K562 (cell line): ENCODE measurements around the gene CDC37. TPM values are rescaled to one million over a fixed set of nuclear protein-coding genes. Genes with fewer than 3 reads are reported as not detected.

ENCODE experiments used
- BHLHE40 ChIP-seq: IDR thresholded peaks from 2 replicates; pipeline ENCODE4 v1.6.1; 2011; ENCODE audit warnings: low read length, improper control_type of control experiment
- C11orf30 ChIP-seq: fragments of 450-650 bp; IDR thresholded peaks from 2 replicates; pipeline ENCODE4 v1.6.1; 2016; ENCODE audit warnings: low read depth, mild to moderate bottlenecking
- FOXJ3 ChIP-seq: sonication (generic); formaldehyde crosslinking; IDR thresholded peaks from 2 replicates; pipeline ENCODE4 v1.4.0; 2020; ENCODE audit warnings: mild to moderate bottlenecking, missing genetic modification reagents
- FOXM1 ChIP-seq, 2 experiments: fragments of 450-650 bp in 1 of 2; sonication (generic) in 1 of 2; formaldehyde crosslinking in 1 of 2; IDR thresholded peaks; 2 replicates each; pipeline versions ENCODE4 v1.6.1 to v1.9.0; 2017 to 2022; ENCODE audit warnings: low read depth in 2 of 2, mild to moderate bottlenecking in 2 of 2, missing genetic modification reagents in 1 of 2, moderate library complexity in 1 of 2
- FUS ChIP-seq: fragments of 200-400 bp; formaldehyde crosslinking; optimal IDR thresholded peaks from 2 replicates; pipeline ENCODE3; 2017; ENCODE audit warnings: low read depth, low read length
- KDM5B ChIP-seq: fragments of 200-600 bp; sonication (generic); IDR thresholded peaks from 2 replicates; pipeline ENCODE4 v1.6.1; 2012; ENCODE audit warnings: low read depth, mild to moderate bottlenecking, moderate library complexity, low read length, control low read depth, inconsistent platforms; ENCODE audit not compliant: insufficient replicate concordance
- LEF1 ChIP-seq: fragments of 450-650 bp; IDR thresholded peaks from 2 replicates; pipeline ENCODE4 v1.6.1; 2016; ENCODE audit warnings: mild to moderate bottlenecking
- MAFG ChIP-seq: fragments of 450-650 bp; conservative IDR thresholded peaks from 2 replicates; pipeline ENCODE4 v1.6.1; 2016; ENCODE audit warnings: missing genetic modification characterization, missing compliant biosample characterization
- MTA3 ChIP-seq: fragments of 450-650 bp; formaldehyde crosslinking; IDR thresholded peaks from 2 replicates; pipeline ENCODE4 v1.6.1; 2017; ENCODE audit warnings: mild to moderate bottlenecking, borderline replicate concordance
- NCOA1 ChIP-seq: fragments of 450-650 bp; IDR thresholded peaks from 2 replicates; pipeline ENCODE4 v1.6.1; 2016; ENCODE audit warnings: low read depth
- RUNX1 ChIP-seq: sonication (generic); IDR thresholded peaks from 2 replicates; pipeline ENCODE4 v1.6.1; 2016; ENCODE audit warnings: antibody characterized with exemption, low read depth
- TARDBP ChIP-seq: fragments of 450-650 bp; IDR thresholded peaks from 2 replicates; pipeline ENCODE4 v1.6.1; 2016
- ZBTB17 ChIP-seq: fragments of 450-650 bp; formaldehyde crosslinking; IDR thresholded peaks from 2 replicates; pipeline ENCODE4 v1.4.0; 2020; ENCODE audit warnings: mild to moderate bottlenecking
- ZNF140 ChIP-seq: fragments of 250-450 bp; sonication (Bioruptor Pico); IDR thresholded peaks from 2 replicates; pipeline ENCODE4 v1.8.0; 2021; ENCODE audit warnings: moderate library complexity, mild to moderate bottlenecking, inconsistent platforms
- ZNF436 ChIP-seq: fragments of 250-450, 450-650 bp; sonication (Bioruptor Pico); formaldehyde crosslinking; IDR thresholded peaks from 2 replicates; pipeline ENCODE4 v1.7.0; 2020; ENCODE audit warnings: mild to moderate bottlenecking
- ZSCAN32 ChIP-seq: fragments of 450-650 bp; formaldehyde crosslinking; IDR thresholded peaks from 2 replicates; pipeline ENCODE4 v1.4.0; 2020; ENCODE audit warnings: mild to moderate bottlenecking, moderate library complexity
- polyA plus RNA-seq, 8 experiments: library from polyadenylated mRNA; depleted of rRNA in 4 of 8; stranded (reverse) in 5 of 8; unstranded in 3 of 8; fragments of >200 nt; fragmentation: Nextera tagmentation in 2 of 8; fragmentation: Illumina TruSeq in 1 of 8; extraction: Ambion mirVana in 2 of 8; extraction: Trizol in 1 of 8; gene quantifications; 2 replicates each; pipeline versions ENCODE4 v1.2.1 to v1.2.3, GENCODE V29; 2011 to 2014; ENCODE audit warnings: inconsistent platforms in 1 of 8, missing spikeins in 1 of 8
- total RNA-seq, 7 experiments: library from RNA; depleted of rRNA in 6 of 7; stranded (reverse); fragments of >200 nt in 6 of 7; fragmentation: Illumina TruSeq in 2 of 7; extraction: Trizol in 2 of 7; gene quantifications; 2 replicates each; pipeline versions ENCODE4 v1.2.1 to v1.2.3, GENCODE V29; 2011 to 2021; ENCODE audit warnings: low replicate concordance in 1 of 7
- TF ChIP-seq, protein P1 (sequence below), 3 experiments: fragments of 200-800 bp in 1 of 3; fragments of 250-450 bp in 1 of 3; fragments of 450-650 bp in 1 of 3; sonication (Bioruptor Pico) in 1 of 3; sonication (Bioruptor generic) in 1 of 3; formaldehyde crosslinking in 1 of 3; IDR thresholded peaks; 2 replicates each; pipeline versions ENCODE4 v1.6.1 to v1.8.0; 2016 to 2022; ENCODE audit warnings: mild to moderate bottlenecking in 2 of 3, missing genetic modification characterization in 2 of 3, missing compliant biosample characterization in 1 of 3, moderate library complexity in 1 of 3
- TF ChIP-seq, protein P2 (sequence below): fragments of 200-800 bp; sonication (Bioruptor generic); IDR thresholded peaks from 2 replicates; pipeline ENCODE4 v1.6.1; 2017; ENCODE audit warnings: missing genetic modification characterization, missing compliant biosample characterization
- TF ChIP-seq, protein P3 (sequence below): fragments of 250-450 bp; sonication (Bioruptor Pico); IDR thresholded peaks from 2 replicates; pipeline ENCODE4 v1.5.0; 2020; ENCODE audit warnings: mild to moderate bottlenecking, borderline replicate concordance
- TF ChIP-seq, protein P4 (sequence below): sonication (generic); formaldehyde crosslinking; IDR thresholded peaks from 2 replicates; pipeline ENCODE4 v1.8.0; 2022; ENCODE audit warnings: mild to moderate bottlenecking, missing genetic modification reagents

The CDC37 gene
- total and polyA plus RNA-seq, 9 of the 15 experiments (the other 6 are each of a cell fraction or from before 2014, with no cell fraction given): 6.6 to 538 (median 227) TPM

DNA sequence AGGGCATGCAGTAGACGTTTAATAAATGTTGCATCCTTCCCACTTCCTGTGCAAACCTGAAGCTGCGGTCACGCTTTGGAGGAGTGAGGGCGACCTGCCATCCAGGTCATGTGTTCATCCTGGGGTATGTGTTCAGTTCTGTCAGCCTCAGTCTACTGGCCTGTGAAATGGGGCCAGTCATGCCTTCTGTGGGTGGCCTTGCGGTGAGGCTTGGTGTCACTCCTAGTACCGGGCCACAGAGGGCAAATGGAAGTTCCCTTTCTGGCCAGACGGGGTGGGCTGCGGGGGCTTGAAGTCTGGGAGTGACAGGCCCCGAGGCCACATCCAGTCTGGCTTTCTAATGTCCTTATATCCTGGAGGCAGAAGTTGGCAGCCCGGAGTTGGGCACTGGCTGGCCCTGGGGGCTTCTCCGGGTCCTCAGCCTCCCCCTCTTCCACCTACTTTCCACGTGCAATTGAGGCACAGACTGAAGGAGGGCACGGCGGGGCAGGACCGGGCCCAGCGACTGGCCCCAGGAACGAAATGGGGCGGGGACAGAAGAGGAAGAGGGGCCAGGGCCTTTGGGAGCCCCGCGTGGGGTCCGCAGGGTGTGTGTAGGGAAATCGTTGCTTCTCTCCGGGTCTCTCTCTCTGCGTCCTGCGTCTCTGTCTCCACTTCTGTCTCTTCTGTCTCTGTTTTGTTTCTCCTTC is 28.1 kb upstream of the CDC37 start (continued):
- TF ChIP-seq, protein P1, sequence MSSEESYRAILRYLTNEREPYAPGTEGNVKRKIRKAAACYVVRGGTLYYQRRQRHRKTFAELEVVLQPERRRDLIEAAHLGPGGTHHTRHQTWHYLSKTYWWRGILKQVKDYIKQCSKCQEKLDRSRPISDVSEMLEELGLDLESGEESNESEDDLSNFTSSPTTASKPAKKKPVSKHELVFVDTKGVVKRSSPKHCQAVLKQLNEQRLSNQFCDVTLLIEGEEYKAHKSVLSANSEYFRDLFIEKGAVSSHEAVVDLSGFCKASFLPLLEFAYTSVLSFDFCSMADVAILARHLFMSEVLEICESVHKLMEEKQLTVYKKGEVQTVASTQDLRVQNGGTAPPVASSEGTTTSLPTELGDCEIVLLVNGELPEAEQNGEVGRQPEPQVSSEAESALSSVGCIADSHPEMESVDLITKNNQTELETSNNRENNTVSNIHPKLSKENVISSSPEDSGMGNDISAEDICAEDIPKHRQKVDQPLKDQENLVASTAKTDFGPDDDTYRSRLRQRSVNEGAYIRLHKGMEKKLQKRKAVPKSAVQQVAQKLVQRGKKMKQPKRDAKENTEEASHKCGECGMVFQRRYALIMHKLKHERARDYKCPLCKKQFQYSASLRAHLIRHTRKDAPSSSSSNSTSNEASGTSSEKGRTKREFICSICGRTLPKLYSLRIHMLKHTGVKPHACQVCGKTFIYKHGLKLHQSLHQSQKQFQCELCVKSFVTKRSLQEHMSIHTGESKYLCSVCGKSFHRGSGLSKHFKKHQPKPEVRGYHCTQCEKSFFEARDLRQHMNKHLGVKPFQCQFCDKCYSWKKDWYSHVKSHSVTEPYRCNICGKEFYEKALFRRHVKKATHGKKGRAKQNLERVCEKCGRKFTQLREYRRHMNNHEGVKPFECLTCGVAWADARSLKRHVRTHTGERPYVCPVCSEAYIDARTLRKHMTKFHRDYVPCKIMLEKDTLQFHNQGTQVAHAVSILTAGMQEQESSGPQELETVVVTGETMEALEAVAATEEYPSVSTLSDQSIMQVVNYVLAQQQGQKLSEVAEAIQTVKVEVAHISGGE (CRISPR knock-in tag; IDR thresholded peaks at IDR 0.05): 0 out of 6 replicates have a peak, but pooled peaks of 1 of the 3 experiments have one; percentile 14
- TF ChIP-seq, protein P2, sequence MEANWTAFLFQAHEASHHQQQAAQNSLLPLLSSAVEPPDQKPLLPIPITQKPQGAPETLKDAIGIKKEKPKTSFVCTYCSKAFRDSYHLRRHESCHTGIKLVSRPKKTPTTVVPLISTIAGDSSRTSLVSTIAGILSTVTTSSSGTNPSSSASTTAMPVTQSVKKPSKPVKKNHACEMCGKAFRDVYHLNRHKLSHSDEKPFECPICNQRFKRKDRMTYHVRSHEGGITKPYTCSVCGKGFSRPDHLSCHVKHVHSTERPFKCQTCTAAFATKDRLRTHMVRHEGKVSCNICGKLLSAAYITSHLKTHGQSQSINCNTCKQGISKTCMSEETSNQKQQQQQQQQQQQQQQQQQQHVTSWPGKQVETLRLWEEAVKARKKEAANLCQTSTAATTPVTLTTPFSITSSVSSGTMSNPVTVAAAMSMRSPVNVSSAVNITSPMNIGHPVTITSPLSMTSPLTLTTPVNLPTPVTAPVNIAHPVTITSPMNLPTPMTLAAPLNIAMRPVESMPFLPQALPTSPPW (CRISPR knock-in tag): no peak
- TF ChIP-seq ZNF436 (CRISPR knock-in tag) (no peak), FOXJ3 (no peak), NCOA1 (0 out of 2 replicates have a peak, but pooled peaks have one; percentile 44), MAFG (no peak), FUS (no peak), C11orf30 (no peak), ZNF140 (CRISPR knock-in tag) (no peak), FOXM1 (IDR thresholded peaks at IDR 0.05; ENCODE audit: low read depth) (peak; percentile 58; the same call in 1 of the 2 replicates), FOXM1 (CRISPR knock-in tag; IDR thresholded peaks at IDR 0.05; ENCODE audit: low read depth) (no peak), ZSCAN32 (0 out of 2 replicates have a peak, but pooled peaks have one; percentile 8), RUNX1 (no peak), ZBTB17 (0 out of 2 replicates have a peak, but pooled peaks have one; percentile 16), MTA3 (peak; percentile 62), TARDBP (no peak; the same call in 1 of the 2 replicates), BHLHE40 (no peak), KDM5B (peak; percentile 19), LEF1 (peak; percentile 49; the same call in 1 of the 2 replicates)
- TF ChIP-seq, protein P3, sequence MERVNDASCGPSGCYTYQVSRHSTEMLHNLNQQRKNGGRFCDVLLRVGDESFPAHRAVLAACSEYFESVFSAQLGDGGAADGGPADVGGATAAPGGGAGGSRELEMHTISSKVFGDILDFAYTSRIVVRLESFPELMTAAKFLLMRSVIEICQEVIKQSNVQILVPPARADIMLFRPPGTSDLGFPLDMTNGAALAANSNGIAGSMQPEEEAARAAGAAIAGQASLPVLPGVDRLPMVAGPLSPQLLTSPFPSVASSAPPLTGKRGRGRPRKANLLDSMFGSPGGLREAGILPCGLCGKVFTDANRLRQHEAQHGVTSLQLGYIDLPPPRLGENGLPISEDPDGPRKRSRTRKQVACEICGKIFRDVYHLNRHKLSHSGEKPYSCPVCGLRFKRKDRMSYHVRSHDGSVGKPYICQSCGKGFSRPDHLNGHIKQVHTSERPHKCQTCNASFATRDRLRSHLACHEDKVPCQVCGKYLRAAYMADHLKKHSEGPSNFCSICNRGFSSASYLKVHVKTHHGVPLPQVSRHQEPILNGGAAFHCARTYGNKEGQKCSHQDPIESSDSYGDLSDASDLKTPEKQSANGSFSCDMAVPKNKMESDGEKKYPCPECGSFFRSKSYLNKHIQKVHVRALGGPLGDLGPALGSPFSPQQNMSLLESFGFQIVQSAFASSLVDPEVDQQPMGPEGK: no peak
- TF ChIP-seq, protein P4, sequence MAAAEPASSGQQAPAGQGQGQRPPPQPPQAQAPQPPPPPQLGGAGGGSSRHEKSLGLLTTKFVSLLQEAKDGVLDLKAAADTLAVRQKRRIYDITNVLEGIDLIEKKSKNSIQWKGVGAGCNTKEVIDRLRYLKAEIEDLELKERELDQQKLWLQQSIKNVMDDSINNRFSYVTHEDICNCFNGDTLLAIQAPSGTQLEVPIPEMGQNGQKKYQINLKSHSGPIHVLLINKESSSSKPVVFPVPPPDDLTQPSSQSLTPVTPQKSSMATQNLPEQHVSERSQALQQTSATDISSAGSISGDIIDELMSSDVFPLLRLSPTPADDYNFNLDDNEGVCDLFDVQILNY (CRISPR knock-in tag): 0 out of 2 replicates have a peak, but pooled peaks have one; percentile 70
